Hepatocyte (in vitro differentiated cells): ENCODE measurements around the gene RACGAP1. TPM values are rescaled to one million over a fixed set of nuclear protein-coding genes. Genes with fewer than 3 reads are reported as not detected.

Experiments used
- DNase-seq: peaks from one replicate; pipeline ENCODE4 v3.0.0-alpha.2; 2016; ENCODE audit warnings: low spot score
- H2AFZ ChIP-seq: fragments of 200-600 bp; sonication (generic); 2 replicates; pipeline ENCODE4 v1.6.0; 2016; ENCODE audit warnings: antibody characterized with exemption, mild to moderate bottlenecking
- H3K27ac ChIP-seq: fragments of 200-600 bp; sonication (generic); 2 replicates; pipeline ENCODE4 v1.5.1; 2016; ENCODE audit warnings: mild to moderate bottlenecking
- H3K27me3 ChIP-seq: fragments of 200-600 bp; sonication (generic); 2 replicates; pipeline ENCODE4 v1.6.1; 2016
- H3K36me3 ChIP-seq: fragments of 200-600 bp; sonication (generic); replicated peaks from 2 replicates; pipeline ENCODE4 v1.5.1; 2016; ENCODE audit warnings: low read depth; ENCODE audit not compliant: insufficient read depth
- H3K4me1 ChIP-seq: fragments of 200-600 bp; sonication (generic); 2 replicates; pipeline ENCODE4 v1.5.1; 2016; ENCODE audit warnings: mild to moderate bottlenecking, moderate library complexity; ENCODE audit not compliant: insufficient read depth
- H3K4me2 ChIP-seq: fragments of 200-600 bp; sonication (generic); 2 replicates; pipeline ENCODE4 v1.6.0; 2016
- H3K4me3 ChIP-seq: fragments of 200-600 bp; sonication (generic); 2 replicates; pipeline ENCODE4 v1.5.1; 2016; ENCODE audit warnings: mild to moderate bottlenecking
- H3K79me2 ChIP-seq: fragments of 200-600 bp; sonication (generic); 2 replicates; pipeline ENCODE4 v1.6.0; 2017; ENCODE audit warnings: mild to moderate bottlenecking
- H3K9me2 ChIP-seq: fragments of 200-600 bp; sonication (generic); replicated peaks from 2 replicates; pipeline ENCODE4 v1.6.0; 2017; ENCODE audit warnings: mild to moderate bottlenecking; ENCODE audit not compliant: insufficient read depth
- H3K9me3 ChIP-seq: fragments of 200-600 bp; sonication (generic); 2 replicates; pipeline ENCODE4 v1.5.1; 2016; ENCODE audit warnings: low read depth, mild to moderate bottlenecking
- H4K20me1 ChIP-seq: fragments of 200-600 bp; sonication (generic); 2 replicates; pipeline ENCODE4 v1.6.0; 2016; ENCODE audit warnings: mild to moderate bottlenecking; ENCODE audit not compliant: insufficient read depth, poor library complexity, severe bottlenecking
- EZH2 ChIP-seq: fragments of 200-600 bp; sonication (generic); IDR thresholded peaks from 2 replicates; pipeline ENCODE4 v1.6.1; 2016; ENCODE audit warnings: antibody characterized with exemption, mild to moderate bottlenecking, borderline replicate concordance
- EZH2phosphoT487 ChIP-seq: fragments of 200-600 bp; sonication (generic); IDR thresholded peaks from one replicate; pipeline ENCODE4 v1.6.1; 2018; ENCODE audit warnings: antibody characterized with exemption, mild to moderate bottlenecking, low read depth, moderate library complexity; ENCODE audit not compliant: unreplicated experiment, severe bottlenecking
- WGBS: methylation state at CpG from one replicate; pipeline ENCODE4 v1.1.6; 2016; ENCODE audit warnings: low lambda C conversion rate; ENCODE audit errors: missing lambda C conversion rate; 5-methylcytosine and 5-hydroxymethylcytosine counted together
- polyA plus RNA-seq: library from polyadenylated mRNA; unstranded; fragments of >200 nt; fragmentation: Nextera tagmentation; extraction: Ambion mirVana; gene quantifications from 2 replicates; pipeline ENCODE4 v1.2.1, GENCODE V29; 2016
- total RNA-seq: library from RNA; depleted of rRNA; stranded (reverse); fragments of >200 nt; gene quantifications from 2 replicates; pipeline ENCODE4 v1.2.3, GENCODE V29; 2014
- TF ChIP-seq, protein P1 (sequence below): fragments of 200-600 bp; sonication (generic); IDR thresholded peaks from 2 replicates; pipeline ENCODE4 v1.5.1; 2016; ENCODE audit warnings: antibody characterized with exemption, mild to moderate bottlenecking; ENCODE audit not compliant: poor library complexity

Gene RACGAP1
- total and polyA plus RNA-seq, 2 experiments from 2014 or later: 17.3 to 22.1 TPM

- Histone ChIP-seq H4K20me1 (no peaks in the 10 kb centered on the region), H3K9me3 (no peaks in the 10 kb centered on the region), H3K36me3 (no peaks in the 10 kb centered on the region), H3K79me2 (peaks cover 65% of the 10 kb centered on the region), H2AFZ (no peak overlapping the region), H3K9me2 (no peaks in the 10 kb centered on the region), H3K27ac (peak overlapping the region; percentile 71), H3K4me2 (peak overlapping the region; percentile 30), H3K4me1 (peaks cover 4% of the 10 kb centered on the region), H3K27me3 (no peaks in the 10 kb centered on the region), H3K4me3 (no peak overlapping the region)
- DNase-seq: no peak
- TF ChIP-seq EZH2: no peak
- no peak for TF ChIP-seq EZH2phosphoT487
- TF ChIP-seq, protein P1, sequence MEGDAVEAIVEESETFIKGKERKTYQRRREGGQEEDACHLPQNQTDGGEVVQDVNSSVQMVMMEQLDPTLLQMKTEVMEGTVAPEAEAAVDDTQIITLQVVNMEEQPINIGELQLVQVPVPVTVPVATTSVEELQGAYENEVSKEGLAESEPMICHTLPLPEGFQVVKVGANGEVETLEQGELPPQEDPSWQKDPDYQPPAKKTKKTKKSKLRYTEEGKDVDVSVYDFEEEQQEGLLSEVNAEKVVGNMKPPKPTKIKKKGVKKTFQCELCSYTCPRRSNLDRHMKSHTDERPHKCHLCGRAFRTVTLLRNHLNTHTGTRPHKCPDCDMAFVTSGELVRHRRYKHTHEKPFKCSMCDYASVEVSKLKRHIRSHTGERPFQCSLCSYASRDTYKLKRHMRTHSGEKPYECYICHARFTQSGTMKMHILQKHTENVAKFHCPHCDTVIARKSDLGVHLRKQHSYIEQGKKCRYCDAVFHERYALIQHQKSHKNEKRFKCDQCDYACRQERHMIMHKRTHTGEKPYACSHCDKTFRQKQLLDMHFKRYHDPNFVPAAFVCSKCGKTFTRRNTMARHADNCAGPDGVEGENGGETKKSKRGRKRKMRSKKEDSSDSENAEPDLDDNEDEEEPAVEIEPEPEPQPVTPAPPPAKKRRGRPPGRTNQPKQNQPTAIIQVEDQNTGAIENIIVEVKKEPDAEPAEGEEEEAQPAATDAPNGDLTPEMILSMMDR: no peak
- WGBS: 80% methylated on average over 6 of the region's 6 CpGs
These were observed 7.7 kb downstream of the RACGAP1 start for GRCh38 chr12:50017641-50018040.

- H3K4me2 ChIP-seq: peak overlapping the region; percentile 30
- no peak overlapping the region for H3K4me3 ChIP-seq
- no peaks in the 10 kb centered on the region for H3K27me3 ChIP-seq
- H4K20me1 ChIP-seq: no peaks in the 10 kb centered on the region
- H3K9me2 ChIP-seq: no peaks in the 10 kb centered on the region
- H3K27ac ChIP-seq: peak overlapping the region; percentile 71
- DNase-seq: peak; percentile 67
- 72% methylated on average over 10 of the region's 10 CpGs for WGBS
- TF ChIP-seq, protein P1: no peak
- TF ChIP-seq EZH2phosphoT487 (no peak), EZH2 (no peak)
- no peak overlapping the region for H2AFZ ChIP-seq
- no peaks in the 10 kb centered on the region for H3K36me3 ChIP-seq
- H3K9me3 ChIP-seq: no peaks in the 10 kb centered on the region
- peaks cover 4% of the 10 kb centered on the region for H3K4me1 ChIP-seq
- H3K79me2 ChIP-seq: peaks cover 59% of the 10 kb centered on the region
These were observed 8.5 kb downstream of the RACGAP1 start for GRCh38 chr12:50016501-50017475.

DNA sequence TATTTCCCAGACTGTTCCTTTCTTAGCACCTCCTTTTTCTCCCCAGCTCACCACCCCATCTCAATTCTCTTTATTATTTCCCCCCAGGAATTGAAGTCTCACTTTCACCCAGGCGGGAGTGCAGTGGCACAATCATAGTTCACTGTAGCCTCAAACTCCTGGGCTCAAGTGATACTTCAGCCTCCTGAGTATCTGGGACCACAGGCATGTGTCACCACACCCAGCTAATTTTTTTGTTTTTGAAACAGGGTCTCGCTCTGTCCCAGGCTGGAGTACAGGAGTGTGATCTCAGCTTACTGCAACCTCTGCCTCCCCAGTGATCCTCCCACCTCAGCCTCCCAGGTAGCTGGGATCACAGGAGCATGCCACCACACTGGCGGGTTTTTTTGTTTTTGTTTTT, 11.0 kb downstream of the RACGAP1 start:
- H3K79me2 ChIP-seq: peaks cover 49% of the 10 kb centered on the region

More for the DNA sequence above, 11.0 kb downstream of the RACGAP1 start:
- Histone ChIP-seq H3K27ac (no peak overlapping the region), H3K9me3 (no peaks in the 10 kb centered on the region), H3K27me3 (no peaks in the 10 kb centered on the region), H4K20me1 (no peaks in the 10 kb centered on the region), H3K4me3 (no peak overlapping the region), H3K36me3 (no peaks in the 10 kb centered on the region), H3K4me1 (peaks cover 4% of the 10 kb centered on the region), H3K9me2 (no peaks in the 10 kb centered on the region), H2AFZ (no peak overlapping the region), H3K4me2 (no peak overlapping the region)
- WGBS: 97% methylated on average over 3 of the region's 3 CpGs
- no peak for DNase-seq
- TF ChIP-seq EZH2 (no peak), EZH2phosphoT487 (no peak)
- TF ChIP-seq, protein P1: no peak
